ENCODE measurements around the gene TRAPPC10.

DNA sequence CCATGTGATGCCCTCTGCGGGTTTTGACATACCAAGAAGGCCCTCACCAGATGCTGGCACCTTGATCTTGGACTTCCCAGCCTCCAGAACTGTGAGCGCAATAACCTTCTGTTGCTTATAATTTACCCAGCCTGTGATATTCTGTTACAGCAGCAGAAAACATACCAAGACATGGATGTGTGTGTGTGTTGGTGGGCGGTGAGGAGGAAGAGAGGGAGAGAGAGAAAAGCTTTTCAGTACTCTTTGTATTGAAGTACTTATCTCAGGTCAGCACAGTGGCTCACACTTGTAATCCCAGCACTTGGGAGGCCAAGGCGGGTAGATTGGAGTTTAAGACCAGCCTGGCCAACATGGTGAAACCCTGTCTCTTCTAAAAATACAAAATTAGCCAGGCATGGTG is 23.1 kb downstream of the TRAPPC10 start:
- no peak for TF ChIP-seq EZH2 (IDR thresholded peaks at IDR 0.05; ENCODE audit: insufficient read depth, poor library complexity, severe bottlenecking)
- no peak for TF ChIP-seq EZH2phosphoT487 (IDR thresholded peaks at IDR 0.05; ENCODE audit: insufficient read depth, low read depth)

All from GM23248 (cell line).